C4-2B (cell line): Measurements from ENCODE around the gene JPT1.
"Not testable (repeated sequence)": the region's sequence is repeated elsewhere in the genome, so short reads cannot be mapped to it uniquely, and the experiment has no call there.

Experiments
- CTCF ChIP-seq: fragments of 450-650 bp; conservative IDR thresholded peaks from 2 replicates; pipeline ENCODE4 v1.5.1; 2017; ENCODE audit warnings: mild to moderate bottlenecking
- ZFX ChIP-seq: fragments of 450-650 bp; IDR thresholded peaks from 2 replicates; pipeline ENCODE4 v1.6.1; 2017

GRCh38 chr17:75133607-75134347 lies 20.5 kb downstream of the JPT1 start:
- not testable (repeated sequence) for TF ChIP-seq CTCF, ZFX
